Vagina (tissue), 2 donors: ENCODE data around the gene CSNK1A1.

ENCODE experiments used
- CTCF ChIP-seq, 3 experiments: fragments of 450-650 bp in 2 of 3; fragments of 200-600 bp in 1 of 3; sonication (generic) in 1 of 3; IDR thresholded peaks; one replicate each; pipeline ENCODE4 v1.5.1; 2017 to 2019; ENCODE audit warnings: antibody characterized with exemption in 3 of 3, mild to moderate bottlenecking in 2 of 3, moderate library complexity in 2 of 3
- POLR2A ChIP-seq, 2 donors: fragments of 450-650 bp; IDR thresholded peaks; one replicate each; pipeline ENCODE4 v1.6.1; 2017; ENCODE audit warnings: antibody characterized with exemption in 2 of 2, mild to moderate bottlenecking in 2 of 2, moderate library complexity in 2 of 2

- TF ChIP-seq CTCF (IDR thresholded peaks at IDR 0.05) (no peak), POLR2A (IDR thresholded peaks at IDR 0.05) (no peak)
Measured at GRCh38 chr5:149572576-149573231, 21.5 kb upstream of the CSNK1A1 start.
